HG03196 (cell line): ENCODE results near the gene PTAFR.

Experiments
- ATAC-seq: cut with Tn5 transposase; IDR thresholded peaks from one replicate; pipeline ENCODE4 v1.9.1; 2021; ENCODE audit not compliant: unreplicated experiment

The PTAFR gene

GRCh38 chr1:28176492-28177470 lies at the start of gene PTAFR:
Gene PTAFR, minus strand, starts transcription at chr1:28176690. Its CDS starts 25,669 bp downstream, at chr1:28151021.
- ATAC-seq: peak; percentile 35

GRCh38 chr1:28213315-28213714 lies 36.8 kb upstream of the PTAFR start:
- no peak for ATAC-seq

GRCh38 chr1:28209700-28210099 lies 33.2 kb upstream of the PTAFR start:
- no peak for ATAC-seq

GRCh38 chr1:28208818-28209441 lies 32.4 kb upstream of the PTAFR start:
- ATAC-seq: no peak

GRCh38 chr1:28205243-28205642 lies 28.8 kb upstream of the PTAFR start:
- no peak for ATAC-seq

- no peak for ATAC-seq
These were observed 23.9 kb upstream of the PTAFR start for GRCh38 chr1:28200234-28200873.

- peak; percentile 75 for ATAC-seq
These were observed 23.1 kb upstream of the PTAFR start for GRCh38 chr1:28199328-28200233.

GRCh38 chr1:28197682-28198415 lies 21.4 kb upstream of the PTAFR start:
- ATAC-seq: no peak

GRCh38 chr1:28196330-28196729 lies 19.8 kb upstream of the PTAFR start:
- no peak for ATAC-seq

- ATAC-seq: no peak
These were observed 19.3 kb upstream of the PTAFR start for GRCh38 chr1:28195780-28196179.

GRCh38 chr1:28194326-28195035 lies 18.0 kb upstream of the PTAFR start:
- ATAC-seq: no peak

- ATAC-seq: no peak
These were observed 17.2 kb upstream of the PTAFR start for GRCh38 chr1:28193701-28194161.

- ATAC-seq: no peak
These were observed 14.6 kb upstream of the PTAFR start for GRCh38 chr1:28190996-28191645.

- ATAC-seq: no peak
These were observed 14.0 kb upstream of the PTAFR start for GRCh38 chr1:28190337-28190979.

- no peak for ATAC-seq
These were observed 8.6 kb upstream of the PTAFR start for GRCh38 chr1:28185071-28185470.

GRCh38 chr1:28180306-28181305 lies 4.1 kb upstream of the PTAFR start:
- no peak for ATAC-seq
